Measurements from ENCODE around the gene ADGB.

GRCh38 chr6:146598772-146599405, at the start of gene ADGB:
- TF ChIP-seq CTCF (IDR thresholded peaks at IDR 0.05) (no peak), POLR2A (IDR thresholded peaks at IDR 0.05) (no peak)
